HG02763 (cell line): ENCODE data around the gene RASSF6.
"Not testable (repeated sequence)": the region's sequence is repeated elsewhere in the genome, so short reads cannot be mapped to it uniquely, and the experiment has no call there.

Experiments used
- ATAC-seq: cut with Tn5 transposase; IDR thresholded peaks from one replicate; pipeline ENCODE4 v1.9.1; 2021; ENCODE audit warnings: mild to moderate bottlenecking, moderate library complexity; ENCODE audit not compliant: unreplicated experiment

Gene RASSF6

GRCh38 chr4:73613130-73613529 lies 7.1 kb downstream of the RASSF6 start:
- ATAC-seq = no peak

- ATAC-seq = no peak
Observed at GRCh38 chr4:73612032-73612431, 8.2 kb downstream of the RASSF6 start.

GRCh38 chr4:73609706-73610105 lies 10.5 kb downstream of the RASSF6 start:
- ATAC-seq = no peak

GRCh38 chr4:73608689-73609594 lies 11.3 kb downstream of the RASSF6 start:
- ATAC-seq = no peak

- ATAC-seq = peak; percentile 32
Observed at GRCh38 chr4:73607375-73608033, 12.7 kb downstream of the RASSF6 start.

GRCh38 chr4:73606465-73606974 lies 13.7 kb downstream of the RASSF6 start:
- ATAC-seq = peak; percentile 73

GRCh38 chr4:73603854-73604584 lies 16.2 kb downstream of the RASSF6 start:
- ATAC-seq = no peak

- ATAC-seq = peak; percentile 39
Observed at GRCh38 chr4:73603271-73603710, 16.9 kb downstream of the RASSF6 start.

GRCh38 chr4:73600954-73601353 lies 19.3 kb downstream of the RASSF6 start:
- ATAC-seq = no peak

GRCh38 chr4:73599182-73599581 lies 21.1 kb downstream of the RASSF6 start:
- ATAC-seq = no peak

- ATAC-seq = no peak
Observed at GRCh38 chr4:73597594-73597993, 22.6 kb downstream of the RASSF6 start.

- ATAC-seq = not testable (repeated sequence)
Observed at GRCh38 chr4:73597183-73597582, 23.1 kb downstream of the RASSF6 start.

GRCh38 chr4:73596001-73596400 lies 24.2 kb downstream of the RASSF6 start:
- ATAC-seq = no peak

- ATAC-seq = no peak
Observed at GRCh38 chr4:73593631-73594241, 26.5 kb downstream of the RASSF6 start.

- peak; percentile 83 for ATAC-seq
Observed at GRCh38 chr4:73589887-73590801, 30.1 kb downstream of the RASSF6 start.

- peak; percentile 32 for ATAC-seq
Observed at GRCh38 chr4:73589261-73589847, 30.9 kb downstream of the RASSF6 start.

GRCh38 chr4:73588613-73589012 lies 31.6 kb downstream of the RASSF6 start:
- no peak for ATAC-seq

GRCh38 chr4:73586666-73587065 lies 33.6 kb downstream of the RASSF6 start:
- no peak for ATAC-seq

- no peak for ATAC-seq
Observed at GRCh38 chr4:73586040-73586439, 34.2 kb downstream of the RASSF6 start.
